ENCODE measurements around the gene KCNC3. TPM values are rescaled to one million over a fixed set of nuclear protein-coding genes. Genes with fewer than 3 reads are reported as not detected.

KCNC3 gene
- total and polyA plus RNA-seq, 10 of the 15 experiments (the other 5 are each of a cell fraction or from before 2014, with no cell fraction given) = 0.08 to 3.8 (median 0.44) TPM; not detected in 2

DNA sequence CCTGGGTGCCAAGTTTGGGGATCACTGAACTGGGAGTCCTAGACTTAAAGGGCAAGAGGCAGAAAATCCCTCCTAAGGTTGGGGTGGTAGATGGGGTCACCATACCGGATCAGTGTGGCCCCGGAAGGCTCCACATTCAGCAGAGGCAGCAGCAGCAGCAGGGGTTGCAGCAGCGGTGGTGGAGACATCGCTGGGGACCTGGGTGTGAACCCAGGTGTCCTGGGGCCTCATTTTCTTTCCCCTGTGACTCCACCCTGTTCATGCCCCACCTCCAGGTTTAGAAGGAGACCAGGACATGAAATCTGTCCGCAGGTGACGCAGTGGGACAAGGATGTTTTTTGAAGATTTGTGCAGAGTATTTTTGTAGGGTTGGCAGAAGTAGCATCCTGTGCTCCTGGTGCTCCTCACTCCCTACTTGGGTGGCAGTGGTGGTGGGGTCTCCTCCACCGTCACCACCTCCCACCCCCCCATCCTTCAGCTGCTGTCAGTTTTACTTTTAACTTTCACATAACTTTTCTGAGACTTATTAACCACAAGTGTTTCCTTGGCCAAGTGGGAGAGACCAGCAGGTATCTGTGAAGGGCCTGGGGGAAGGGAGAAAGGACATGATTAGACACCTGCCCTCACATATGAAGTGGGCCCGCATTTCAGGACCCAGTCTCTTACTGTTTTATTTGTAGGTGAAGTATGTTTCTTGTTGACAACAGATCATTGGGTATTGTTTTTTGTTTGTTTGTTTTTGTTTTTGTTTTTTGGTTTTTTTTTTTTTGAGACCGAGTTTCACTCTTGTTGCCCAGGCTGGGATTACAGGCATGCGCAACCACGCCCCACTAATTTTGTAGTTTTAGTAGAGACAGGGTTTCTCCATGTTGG, 36.5 kb upstream of the KCNC3 start, which contains the start of gene NAPSA (continued):
- TF ChIP-seq YBX1 (IDR thresholded peaks at IDR 0.05) (no peak), ZNF274 (IDR thresholded peaks at IDR 0.05; ENCODE audit: insufficient read depth, insufficient read length) (no peak)
- TF ChIP-seq, protein P1, sequence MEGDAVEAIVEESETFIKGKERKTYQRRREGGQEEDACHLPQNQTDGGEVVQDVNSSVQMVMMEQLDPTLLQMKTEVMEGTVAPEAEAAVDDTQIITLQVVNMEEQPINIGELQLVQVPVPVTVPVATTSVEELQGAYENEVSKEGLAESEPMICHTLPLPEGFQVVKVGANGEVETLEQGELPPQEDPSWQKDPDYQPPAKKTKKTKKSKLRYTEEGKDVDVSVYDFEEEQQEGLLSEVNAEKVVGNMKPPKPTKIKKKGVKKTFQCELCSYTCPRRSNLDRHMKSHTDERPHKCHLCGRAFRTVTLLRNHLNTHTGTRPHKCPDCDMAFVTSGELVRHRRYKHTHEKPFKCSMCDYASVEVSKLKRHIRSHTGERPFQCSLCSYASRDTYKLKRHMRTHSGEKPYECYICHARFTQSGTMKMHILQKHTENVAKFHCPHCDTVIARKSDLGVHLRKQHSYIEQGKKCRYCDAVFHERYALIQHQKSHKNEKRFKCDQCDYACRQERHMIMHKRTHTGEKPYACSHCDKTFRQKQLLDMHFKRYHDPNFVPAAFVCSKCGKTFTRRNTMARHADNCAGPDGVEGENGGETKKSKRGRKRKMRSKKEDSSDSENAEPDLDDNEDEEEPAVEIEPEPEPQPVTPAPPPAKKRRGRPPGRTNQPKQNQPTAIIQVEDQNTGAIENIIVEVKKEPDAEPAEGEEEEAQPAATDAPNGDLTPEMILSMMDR (IDR thresholded peaks at IDR 0.05 in 2 of 3, conservative IDR thresholded peaks at IDR 0.05 in 1 of 3; ENCODE audit: control insufficient read depth in 2 of 3, extremely low read depth in 1 of 3, insufficient read depth in 1 of 3, low read depth in 3 of 3, low read length in 3 of 3) = no peak
- TF ChIP-seq, protein P2, sequence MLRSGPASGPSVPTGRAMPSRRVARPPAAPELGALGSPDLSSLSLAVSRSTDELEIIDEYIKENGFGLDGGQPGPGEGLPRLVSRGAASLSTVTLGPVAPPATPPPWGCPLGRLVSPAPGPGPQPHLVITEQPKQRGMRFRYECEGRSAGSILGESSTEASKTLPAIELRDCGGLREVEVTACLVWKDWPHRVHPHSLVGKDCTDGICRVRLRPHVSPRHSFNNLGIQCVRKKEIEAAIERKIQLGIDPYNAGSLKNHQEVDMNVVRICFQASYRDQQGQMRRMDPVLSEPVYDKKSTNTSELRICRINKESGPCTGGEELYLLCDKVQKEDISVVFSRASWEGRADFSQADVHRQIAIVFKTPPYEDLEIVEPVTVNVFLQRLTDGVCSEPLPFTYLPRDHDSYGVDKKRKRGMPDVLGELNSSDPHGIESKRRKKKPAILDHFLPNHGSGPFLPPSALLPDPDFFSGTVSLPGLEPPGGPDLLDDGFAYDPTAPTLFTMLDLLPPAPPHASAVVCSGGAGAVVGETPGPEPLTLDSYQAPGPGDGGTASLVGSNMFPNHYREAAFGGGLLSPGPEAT (IDR thresholded peaks at IDR 0.05; ENCODE audit: low read depth) = no peak

DNA sequence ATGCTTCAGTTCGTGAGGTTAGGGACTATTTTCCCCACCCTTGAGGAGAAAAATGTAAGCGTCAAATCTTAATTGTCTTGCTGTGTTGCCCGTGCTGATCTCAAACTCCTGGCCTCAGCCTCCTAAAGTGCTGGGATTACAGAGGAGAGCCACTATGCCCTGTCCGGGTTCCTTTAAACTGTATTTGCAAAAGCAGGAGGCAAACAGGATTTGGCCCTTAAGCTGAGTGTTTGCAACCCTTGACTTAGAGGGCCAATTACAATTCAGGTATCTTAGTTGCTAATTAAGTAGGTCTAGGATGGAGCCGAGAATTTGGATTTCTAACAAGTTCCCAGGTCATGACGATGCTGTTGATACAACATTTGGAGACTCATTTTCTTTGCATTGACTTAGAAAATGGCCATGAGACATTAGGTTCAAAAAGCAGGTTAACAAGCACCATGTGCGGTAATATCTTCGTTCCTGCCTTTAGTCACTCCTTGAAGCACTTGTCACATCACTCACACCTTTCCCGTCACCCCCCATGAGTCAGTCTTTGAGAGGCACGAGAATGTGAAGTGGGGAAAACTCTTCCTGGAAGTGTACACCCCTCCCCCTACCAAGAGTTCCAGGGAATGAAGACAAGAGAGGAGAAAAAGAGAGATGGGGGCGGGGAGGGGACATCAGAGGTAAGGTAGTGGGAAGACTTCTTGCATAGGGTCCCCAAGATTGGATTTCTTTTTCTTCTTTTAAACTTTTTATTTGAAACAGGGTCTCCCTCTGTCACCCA, 33.7 kb upstream of the KCNC3 start:
- FAIRE-seq = no peak
- in situ Hi-C loops (cut with MboI) = no loop called here

More for the DNA sequence above, 33.7 kb upstream of the KCNC3 start:
- POLR2A ChIA-PET = interaction anchor here (0.9 to 2.8 kb wide), 7 partner anchors 13 to 56 kb away, joined by 3 to 10 read pairs (median 6); partner anchors contain the start of genes KCNC3, NR1H2 and SPIB
- Histone ChIP-seq H3K27ac (ENCODE audit: control insufficient read depth, insufficient read depth) (no peak overlapping the region), H3K4me3 (no peak overlapping the region), H3K4me1 (ENCODE audit: control insufficient read depth, insufficient read depth, low read length) (peaks cover 64% of the 10 kb centered on the region), H3K79me2 (ENCODE audit: control insufficient read depth, insufficient read depth, low read length) (no peaks in the 10 kb centered on the region; the same call in 1 of the 2 replicates), H3K36me3 (ENCODE audit: control insufficient read depth in 2 of 2, insufficient read depth in 2 of 2, low read length in 1 of 2) (no peaks in the 10 kb centered on the region), H3K9me3 (replicated peaks; ENCODE audit: control insufficient read depth, insufficient read depth, low read length) (peaks cover 2% of the 10 kb centered on the region; the same call in 2 of the 3 replicates), H3K9ac (ENCODE audit: control insufficient read depth, insufficient read depth, low read length) (no peak overlapping the region), H3K4me2 (ENCODE audit: control insufficient read depth, insufficient read depth) (no peak overlapping the region), H4K20me1 (ENCODE audit: control insufficient read depth, insufficient read depth) (no peaks in the 10 kb centered on the region), H3K27me3 (replicated peaks in 1 of 2; ENCODE audit: control insufficient read depth in 2 of 2, insufficient read depth in 2 of 2, low read length in 1 of 2) (no peaks in the 10 kb centered on the region), H2AFZ (ENCODE audit: control insufficient read depth, low read depth, low read length) (no peak overlapping the region)
- 36% methylated on average over 11 of the region's 11 CpGs for WGBS (ENCODE audit: insufficient coverage, insufficient replicate concordance, low lambda C conversion rate, missing lambda C conversion rate)
- DNase-seq (ENCODE audit: low read depth, low spot score) (no peak), ATAC-seq (no peak)
- SMC1A ChIA-PET (ENCODE audit: uncharacterized antibody, unreplicated experiment) = interaction anchor here (1.2 to 2.6 kb wide), 7 partner anchors 12 to 100 kb away, joined by 3 to 8 read pairs (median 4); no protein-coding TSS in a partner anchor
- BruUV-seq (replicated peaks) = no TSS peak
- TF ChIP-seq, protein P3, sequence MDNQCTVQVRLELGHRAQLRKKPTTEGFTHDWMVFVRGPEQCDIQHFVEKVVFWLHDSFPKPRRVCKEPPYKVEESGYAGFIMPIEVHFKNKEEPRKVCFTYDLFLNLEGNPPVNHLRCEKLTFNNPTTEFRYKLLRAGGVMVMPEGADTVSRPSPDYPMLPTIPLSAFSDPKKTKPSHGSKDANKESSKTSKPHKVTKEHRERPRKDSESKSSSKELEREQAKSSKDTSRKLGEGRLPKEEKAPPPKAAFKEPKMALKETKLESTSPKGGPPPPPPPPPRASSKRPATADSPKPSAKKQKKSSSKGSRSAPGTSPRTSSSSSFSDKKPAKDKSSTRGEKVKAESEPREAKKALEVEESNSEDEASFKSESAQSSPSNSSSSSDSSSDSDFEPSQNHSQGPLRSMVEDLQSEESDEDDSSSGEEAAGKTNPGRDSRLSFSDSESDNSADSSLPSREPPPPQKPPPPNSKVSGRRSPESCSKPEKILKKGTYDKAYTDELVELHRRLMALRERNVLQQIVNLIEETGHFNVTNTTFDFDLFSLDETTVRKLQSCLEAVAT (IDR thresholded peaks at IDR 0.05) = no peak
- TF ChIP-seq JUNB (IDR thresholded peaks at IDR 0.05) (no peak), RELA (IDR thresholded peaks at IDR 0.05; ENCODE audit: borderline replicate concordance, partially characterized antibody) (no peak), CBX3 (IDR thresholded peaks at IDR 0.05; ENCODE audit: borderline replicate concordance, low read depth) (no peak), KLF5 (IDR thresholded peaks at IDR 0.05; ENCODE audit: partially characterized antibody) (no peak), TAF1 (IDR thresholded peaks at IDR 0.05; ENCODE audit: borderline replicate concordance, low read depth, low read length) (no peak), ZNF384 (IDR thresholded peaks at IDR 0.05; ENCODE audit: borderline replicate concordance, low read depth, low read length) (no peak), SP1 (IDR thresholded peaks at IDR 0.05; ENCODE audit: low read depth, low read length) (no peak)
- TF ChIP-seq, protein P4, sequence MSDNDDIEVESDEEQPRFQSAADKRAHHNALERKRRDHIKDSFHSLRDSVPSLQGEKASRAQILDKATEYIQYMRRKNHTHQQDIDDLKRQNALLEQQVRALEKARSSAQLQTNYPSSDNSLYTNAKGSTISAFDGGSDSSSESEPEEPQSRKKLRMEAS (IDR thresholded peaks at IDR 0.05; ENCODE audit: low read depth, low read length) = no peak
- intact Hi-C loops (cut with micrococcal nuclease; ENCODE audit: unreplicated experiment) = no loop called here
- RAD21 ChIA-PET (ENCODE audit: unreplicated experiment) = interaction anchor here (1.2 to 1.6 kb wide), 3 partner anchors 16 to 97 kb away, joined by 3 to 6 read pairs (median 3); no protein-coding TSS in a partner anchor
- CTCF ChIA-PET = interaction anchor here (0.6 to 9.4 kb wide), 6 partner anchors 16 to 194 kb away, joined by 3 to 167 read pairs (median 4); no protein-coding TSS in a partner anchor
